Left lung (tissue), 10 donors: ENCODE results near the gene MPRIP. TPM values are rescaled to one million over a fixed set of nuclear protein-coding genes. Genes with fewer than 3 reads are reported as not detected.

Experiments used
- ATAC-seq: fragments of 200-7000 bp; cut with Tn5 transposase; one replicate; pipeline ENCODE4 v1.9.1; 2020; ENCODE audit warnings: moderate library complexity
- DNase-seq, 4 donors: peaks; one replicate each; pipeline ENCODE4 v3.0.0-alpha.2; 2013 to 2020
- H3K27ac ChIP-seq, 2 donors: fragments of 200-600 bp; sonication (generic) in 1 of 2; one replicate each; pipeline versions ENCODE4 v1.5.0 to v1.8.0; 2020 to 2021
- H3K27me3 ChIP-seq, 2 donors: fragments of 200-600 bp; sonication (generic) in 1 of 2; one replicate each; pipeline versions ENCODE4 v1.5.0 to v1.8.0; 2020 to 2021
- H3K36me3 ChIP-seq, 2 donors: fragments of 200-600 bp; sonication (generic) in 1 of 2; one replicate each; pipeline versions ENCODE4 v1.5.0 to v1.8.0; 2020 to 2021
- H3K4me1 ChIP-seq, 2 donors: fragments of 200-600 bp; one replicate each; pipeline ENCODE4 v1.8.0; 2021
- H3K4me3 ChIP-seq, 2 donors: fragments of 200-600 bp; sonication (generic) in 1 of 2; one replicate each; pipeline versions ENCODE4 v1.5.0 to v1.8.0; 2020 to 2021; ENCODE audit warnings: mild to moderate bottlenecking in 1 of 2
- H3K9me3 ChIP-seq, 2 donors: fragments of 200-600 bp; sonication (generic) in 1 of 2; one replicate each; pipeline versions ENCODE4 v1.5.0 to v1.8.0; 2020 to 2021
- CTCF ChIP-seq, 2 donors: fragments of 200-600 bp; sonication (generic) in 1 of 2; IDR thresholded peaks; one replicate each; pipeline versions ENCODE4 v1.5.0 to v1.8.0; 2021; ENCODE audit warnings: antibody characterized with exemption in 2 of 2
- intact Hi-C, 2 donors: fragments of 100-400 bp; cut with DNase I; formaldehyde crosslinking; loops; one replicate each; pipeline versions ENCODE4 v1.11.2 to v1.14.2; 2022
- polyA plus RNA-seq, 6 donors: library from polyadenylated mRNA; unstranded; fragments of 120-200 nt; gene quantifications; one replicate each; pipeline ENCODE4 v1.2.1, GENCODE V29; 2013; ENCODE audit not compliant: insufficient read length in 6 of 6
- total RNA-seq, 2 donors: library from RNA; stranded (reverse); fragmentation: NEBNext Ultra II Directional; extraction: Animal tissue kit (Norgen Biotek cat#: 25700); gene quantifications; one replicate each; pipeline ENCODE4 v1.2.1, GENCODE V29; 2021
- donor health status: DM: no; HTN: yes; CAD: no.
- donor health status: DM: no; HTN: no; CAD: no.

Gene MPRIP
- total and polyA plus RNA-seq, 8 donors: 221 to 338 (median 257) TPM

DNA sequence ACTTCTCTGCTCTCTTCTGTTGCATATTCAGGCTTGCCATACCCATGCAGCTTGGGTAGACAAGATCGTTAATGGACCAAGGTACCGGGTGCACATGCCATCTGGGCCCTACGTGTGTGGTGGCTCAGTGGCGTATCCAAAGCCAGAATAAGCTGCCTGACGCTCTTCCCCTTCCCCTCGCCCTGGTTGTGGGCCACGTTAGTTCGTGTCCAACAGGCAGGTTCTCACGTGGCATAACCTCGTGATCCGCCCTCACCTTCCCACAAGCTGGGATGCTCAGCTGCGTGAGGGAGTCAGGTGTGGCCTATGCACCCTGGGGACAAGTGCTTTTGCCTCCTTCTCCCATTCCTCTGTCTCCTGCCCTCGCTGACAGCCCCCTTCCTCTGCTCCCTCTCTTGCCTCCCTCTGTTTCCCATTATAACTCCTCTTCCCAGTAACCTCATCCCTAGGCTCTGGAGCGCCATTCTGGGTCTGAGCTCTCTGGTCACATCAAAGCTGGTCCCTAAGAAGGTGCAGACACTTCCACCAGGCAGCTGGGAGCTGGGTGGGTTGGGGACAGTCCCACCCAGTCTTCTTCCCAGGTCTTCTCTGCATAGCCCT lies 86.3 kb downstream of the MPRIP start:
- H3K27me3 ChIP-seq: no peaks in the 10 kb centered on the region
- no peaks in the 10 kb centered on the region for H3K9me3 ChIP-seq
- ATAC-seq (no peak), DNase-seq (peak in 1 of 4 donors; percentile 26)
- H3K36me3 ChIP-seq: peaks cover 0 to 69% of the 10 kb centered on the region in 2 donors
- no peak overlapping the region for H3K4me3 ChIP-seq
- no peak overlapping the region for H3K27ac ChIP-seq
- intact Hi-C loops: no loop called here
- TF ChIP-seq CTCF (IDR thresholded peaks at IDR 0.05): no peak
- H3K4me1 ChIP-seq: peaks cover 0 to 34% of the 10 kb centered on the region in 2 donors

DNA sequence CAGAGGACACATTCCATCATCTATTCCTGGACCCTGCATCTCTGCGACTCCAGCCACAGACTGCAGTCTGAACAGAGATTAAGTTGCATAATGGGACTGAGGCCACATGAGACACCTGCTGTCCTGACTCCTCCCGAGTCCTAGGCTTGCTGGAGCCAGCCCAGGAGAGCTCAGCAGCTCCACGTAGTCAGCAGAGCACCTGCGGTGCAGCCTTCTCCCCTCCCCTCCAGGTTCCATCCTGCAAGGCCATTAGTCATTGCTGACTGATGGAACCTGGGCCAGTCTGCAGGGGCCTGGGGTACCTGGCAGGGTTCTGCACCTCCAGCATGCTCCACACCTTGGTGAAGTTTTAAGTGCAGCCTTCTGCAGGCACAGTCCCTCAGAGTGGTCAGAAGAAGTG lies 87.2 kb downstream of the MPRIP start:
- no peak for TF ChIP-seq CTCF (IDR thresholded peaks at IDR 0.05)
- H3K36me3 ChIP-seq: peaks cover 0 to 77% of the 10 kb centered on the region in 2 donors
- H3K27ac ChIP-seq: no peak overlapping the region
- H3K27me3 ChIP-seq: no peaks in the 10 kb centered on the region
- intact Hi-C loops: no loop called here
- no peak overlapping the region for H3K4me3 ChIP-seq
- H3K9me3 ChIP-seq: no peaks in the 10 kb centered on the region
- DNase-seq: peak in 1 of 4 donors; percentile 50
- peaks cover 0 to 34% of the 10 kb centered on the region in 2 donors for H3K4me1 ChIP-seq
- ATAC-seq: no peak

DNA sequence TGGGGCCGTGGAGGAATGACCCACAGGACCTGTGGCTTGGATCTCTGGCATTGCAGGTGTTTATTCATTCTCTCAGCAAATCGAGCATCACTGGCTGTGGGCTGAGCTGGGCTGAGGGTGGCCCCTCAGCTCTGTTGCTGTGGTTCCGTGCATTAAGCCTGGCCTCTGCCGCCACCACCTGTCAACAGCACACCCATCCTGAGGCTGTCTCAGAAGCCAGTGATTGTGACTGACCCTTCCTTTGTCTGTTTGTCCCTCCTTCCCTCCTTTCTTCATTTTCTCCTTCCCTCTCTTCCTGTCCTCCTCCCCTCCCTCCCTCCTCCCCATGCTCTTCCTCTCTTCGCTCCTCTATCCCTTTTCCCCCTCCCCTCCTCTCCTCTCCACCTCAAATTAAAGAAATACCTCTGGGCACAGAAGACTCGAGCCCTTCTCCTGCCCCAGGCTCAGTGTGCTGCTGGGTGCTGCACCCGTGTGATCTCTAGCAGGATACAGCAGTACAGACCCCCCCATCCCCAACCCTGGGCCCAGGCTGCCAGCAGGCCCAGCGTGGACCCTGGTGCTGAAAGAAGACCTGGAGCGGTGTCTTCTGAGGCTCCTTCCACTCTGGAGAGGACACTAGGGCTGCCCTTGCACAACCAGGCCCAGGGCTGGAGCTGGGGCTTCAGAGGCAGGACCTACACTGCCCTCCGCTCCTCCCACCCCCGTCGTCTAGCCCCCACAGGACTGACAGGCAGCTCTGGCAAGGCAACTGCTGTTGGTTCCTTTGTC lies 88.0 kb downstream of the MPRIP start:
- no peaks in the 10 kb centered on the region for H3K27me3 ChIP-seq
- DNase-seq (peak in 1 of 4 donors; percentile 28), ATAC-seq (no peak)
- H3K27ac ChIP-seq: no peak overlapping the region
- H3K4me3 ChIP-seq: no peak overlapping the region
- peaks cover 0 to 31% of the 10 kb centered on the region in 2 donors for H3K4me1 ChIP-seq
- intact Hi-C loops: no loop called here
- no peak for TF ChIP-seq CTCF (IDR thresholded peaks at IDR 0.05)
- no peaks in the 10 kb centered on the region for H3K9me3 ChIP-seq
- H3K36me3 ChIP-seq: peaks cover 0 to 85% of the 10 kb centered on the region in 2 donors

DNA sequence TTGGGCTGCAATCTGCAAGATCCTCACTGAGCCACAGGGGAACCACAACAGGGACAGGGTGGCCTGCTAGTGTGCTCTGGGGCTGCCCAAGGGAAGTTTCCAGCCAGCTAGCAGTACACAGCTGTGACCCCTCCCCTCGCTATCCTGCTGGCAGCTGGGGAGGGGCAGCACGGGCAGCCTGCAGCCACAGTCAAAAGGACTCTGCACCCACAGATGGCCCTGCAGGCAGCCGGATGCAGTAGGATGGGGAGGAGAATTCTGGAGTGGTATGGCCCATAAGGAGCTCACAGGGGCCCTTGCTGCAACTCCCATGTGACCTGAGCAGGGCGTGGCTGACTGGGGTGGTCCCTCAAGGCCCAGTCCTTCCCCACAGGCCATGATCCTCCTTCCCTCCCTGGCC lies 89.6 kb downstream of the MPRIP start:
- no peak for TF ChIP-seq CTCF (IDR thresholded peaks at IDR 0.05)
- Histone ChIP-seq H3K4me3 (no peak overlapping the region), H3K36me3 (peaks cover 0 to 98% of the 10 kb centered on the region in 2 donors), H3K27ac (no peak overlapping the region), H3K27me3 (no peaks in the 10 kb centered on the region), H3K4me1 (peaks cover 0 to 16% of the 10 kb centered on the region in 2 donors), H3K9me3 (no peaks in the 10 kb centered on the region)
- DNase-seq (peak in 1 of 4 donors; percentile 41), ATAC-seq (no peak)
- intact Hi-C loops: no loop called here

GRCh38 chr17:17132746-17133145 lies 90.5 kb downstream of the MPRIP start:
- ATAC-seq (no peak), DNase-seq (no peak)
- peaks cover 0 to 98% of the 10 kb centered on the region in 2 donors for H3K36me3 ChIP-seq
- H3K4me3 ChIP-seq: no peak overlapping the region
- intact Hi-C loops: no loop called here
- peaks cover 0 to 7% of the 10 kb centered on the region in 2 donors for H3K4me1 ChIP-seq
- H3K9me3 ChIP-seq: no peaks in the 10 kb centered on the region
- no peaks in the 10 kb centered on the region for H3K27me3 ChIP-seq
- no peak for TF ChIP-seq CTCF (IDR thresholded peaks at IDR 0.05)
- H3K27ac ChIP-seq: no peak overlapping the region
